D341Med (cell line): ENCODE results near the gene CXCL1.

Experiments
- DNase-seq: peaks from one replicate; pipeline ENCODE4 v3.0.0; 2012; ENCODE audit warnings: low spot score

The CXCL1 gene

DNA sequence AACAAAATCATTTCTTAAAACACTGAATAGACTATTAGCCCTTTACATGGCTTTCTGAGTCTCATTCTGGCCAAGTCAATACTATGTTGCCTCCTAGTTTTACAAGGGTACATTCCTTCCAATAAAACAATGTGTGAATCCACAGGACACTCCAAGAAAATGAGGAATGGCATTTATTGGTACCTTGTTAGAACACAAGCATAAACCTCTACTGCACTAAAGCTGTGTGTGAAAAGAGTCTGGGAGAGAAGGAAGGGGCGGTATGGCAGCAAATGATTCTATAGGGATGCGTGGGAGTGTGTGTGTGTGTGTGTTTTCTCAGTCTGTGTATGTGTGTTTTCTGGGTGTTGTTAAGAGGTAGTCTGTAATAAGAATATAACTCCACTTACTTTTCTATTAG lies 48.9 kb downstream of the CXCL1 start:
- no peak for DNase-seq

GRCh38 chr4:73919691-73920090 lies 50.5 kb downstream of the CXCL1 start:
- DNase-seq = no peak
